NCI-H774 (cell line): ENCODE data around the gene TRPC3.
A peak's percentile ranks its signal among the peaks of the same experiment; 100 is the strongest.

Experiments
- DNase-seq: peaks from one replicate; lab custom pipeline; 2025; lab: John Stamatoyannopoulos, UW

The TRPC3 gene

DNA sequence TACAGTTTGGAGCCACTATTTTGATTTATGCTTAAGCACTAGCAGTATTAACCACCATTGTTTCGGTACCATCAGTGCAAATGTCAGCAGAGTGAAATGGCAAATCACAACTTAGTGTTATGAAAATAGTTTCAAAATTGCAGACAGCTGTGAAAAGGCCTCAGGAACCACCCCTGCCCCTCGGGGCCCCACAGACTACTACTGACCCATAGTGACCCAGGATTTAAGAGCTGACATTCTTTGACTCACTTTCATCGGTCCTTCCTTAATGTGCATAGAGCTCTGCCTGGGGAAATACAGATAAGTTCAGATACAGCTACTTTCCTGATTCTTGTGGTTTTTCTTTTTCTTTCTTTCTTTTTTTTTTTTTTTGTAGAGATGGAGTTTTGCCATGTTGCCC, 78.3 kb downstream of the TRPC3 start:
- no peak for DNase-seq

DNA sequence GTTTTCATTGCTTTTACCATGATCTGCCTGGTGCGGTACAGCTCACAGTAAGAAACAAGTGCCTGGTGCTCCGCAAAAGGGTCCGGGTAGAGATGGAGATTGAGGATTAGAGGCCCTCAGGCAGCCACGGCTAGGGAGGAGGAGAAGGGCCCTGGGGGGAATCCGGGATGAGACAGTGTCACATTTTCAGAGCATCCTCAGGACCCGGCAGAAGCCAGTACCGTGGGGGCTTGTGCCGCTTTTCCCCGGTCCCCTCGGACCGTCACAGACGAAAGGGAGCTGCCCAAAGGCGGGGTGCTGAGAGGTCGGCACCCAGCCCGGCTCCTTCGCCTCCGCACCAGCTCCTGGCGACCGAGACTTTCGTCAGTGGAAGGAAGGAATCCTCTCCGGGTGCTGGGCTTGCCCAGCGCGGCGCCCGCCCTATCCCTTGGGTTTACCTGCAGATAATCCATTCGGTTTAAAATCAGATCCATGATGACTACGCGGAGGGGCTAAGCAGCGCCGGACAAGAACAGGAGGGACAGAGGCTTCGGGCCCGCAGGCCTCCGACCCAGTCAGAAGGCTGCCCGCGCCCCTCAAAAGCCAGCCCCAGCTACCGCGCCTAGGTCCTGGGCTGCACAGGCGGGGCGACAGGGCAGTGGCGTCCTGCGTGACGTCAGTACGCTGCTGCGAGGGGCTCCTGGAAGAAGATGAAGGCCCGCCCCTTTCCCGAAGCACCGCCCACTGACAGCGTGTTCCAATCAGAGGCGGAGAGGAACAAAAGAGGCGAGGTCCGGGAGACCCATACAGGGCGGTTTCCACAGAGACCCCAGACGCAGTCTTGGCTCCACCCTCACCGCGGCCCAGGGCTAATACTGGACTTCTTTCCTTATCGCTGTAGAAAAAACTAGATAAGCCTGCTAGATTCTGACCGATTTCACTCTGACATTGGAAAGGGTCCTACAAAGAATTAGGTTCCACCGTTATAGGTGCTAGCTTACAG, 81.7 kb downstream of the TRPC3 start, which contains the start of gene BBS7:
BBS7 (minus strand) TSS at position 634 of the 982 bp plus-strand sequence; CDS start at position 473, 161 bp downstream.
- DNase-seq = peak; percentile 85

DNA sequence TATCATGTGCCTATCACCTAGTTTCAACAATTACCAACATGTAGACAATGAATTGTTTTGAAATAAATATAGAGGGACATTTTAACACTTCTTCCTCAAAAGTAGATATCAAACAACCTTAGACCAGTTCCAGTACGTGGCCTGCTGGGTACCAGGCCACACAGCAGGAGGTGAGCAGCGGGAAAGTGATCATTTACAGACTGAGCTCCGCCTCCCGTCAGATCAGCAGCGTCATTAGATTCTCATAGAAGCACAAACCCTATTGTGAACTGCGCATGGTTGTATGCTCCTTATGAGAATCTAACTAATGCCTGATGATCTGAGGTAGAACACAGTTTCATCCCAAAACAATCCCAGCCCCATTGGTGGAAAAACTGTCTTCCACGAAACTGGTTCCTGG, 88.1 kb downstream of the TRPC3 start:
- DNase-seq = no peak

DNA sequence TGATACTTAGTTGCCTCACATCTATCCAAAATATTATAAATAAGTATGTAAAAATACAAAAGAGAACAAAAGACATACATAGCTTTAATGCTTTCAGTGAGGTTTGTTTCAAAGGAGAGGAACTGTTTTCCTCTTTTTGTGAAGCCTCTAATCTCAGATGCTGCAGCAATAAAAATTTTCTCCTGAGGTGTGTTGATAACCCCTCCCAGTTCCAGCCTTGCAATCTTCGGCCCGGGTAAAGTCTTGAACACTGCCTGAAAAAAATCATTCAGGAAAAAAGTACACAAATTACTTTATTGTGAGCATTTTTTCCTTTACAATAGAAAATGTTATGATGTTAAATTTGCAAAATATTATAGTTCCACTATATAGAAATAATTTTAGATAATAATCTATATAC, 90.4 kb downstream of the TRPC3 start:
- DNase-seq = no peak

DNA sequence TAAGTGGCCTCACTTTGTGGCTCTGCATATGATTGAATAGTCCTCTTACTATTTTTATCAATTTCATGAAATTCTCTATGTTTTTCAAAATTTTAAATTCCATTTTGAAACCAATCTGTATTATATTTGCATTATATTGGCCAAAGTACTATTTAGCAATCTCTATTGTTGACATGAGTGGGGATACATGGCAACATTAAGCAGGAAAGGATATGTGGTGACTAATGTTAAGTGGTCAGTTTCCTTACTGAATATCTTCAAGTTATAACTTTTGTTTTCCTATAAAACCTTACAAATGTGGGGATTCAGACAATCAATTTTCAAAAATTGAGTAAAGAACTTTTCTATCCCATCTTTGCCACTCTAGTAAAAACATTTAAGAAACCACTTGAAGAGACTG, 91.7 kb downstream of the TRPC3 start:
- DNase-seq = no peak

DNA sequence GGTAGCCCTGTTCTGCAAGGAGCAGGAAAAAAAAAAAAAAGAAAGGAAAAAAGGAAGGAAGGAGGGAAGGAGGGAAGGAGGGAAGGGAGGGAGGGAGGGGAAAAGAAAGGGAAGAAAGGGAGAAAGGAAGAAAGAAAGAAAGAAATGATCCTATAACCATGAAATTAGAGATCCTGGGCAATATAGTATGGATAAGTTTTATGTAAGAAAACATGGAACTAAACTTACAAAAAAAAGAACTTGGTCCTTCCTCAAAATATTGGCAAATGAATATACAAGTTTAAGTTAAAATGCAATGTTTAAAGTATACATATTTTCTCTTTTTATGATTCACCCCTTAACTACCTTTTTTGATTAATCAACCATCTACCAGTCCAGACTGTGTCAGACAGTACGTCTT, 100.5 kb downstream of the TRPC3 start:
- no peak for DNase-seq

DNA sequence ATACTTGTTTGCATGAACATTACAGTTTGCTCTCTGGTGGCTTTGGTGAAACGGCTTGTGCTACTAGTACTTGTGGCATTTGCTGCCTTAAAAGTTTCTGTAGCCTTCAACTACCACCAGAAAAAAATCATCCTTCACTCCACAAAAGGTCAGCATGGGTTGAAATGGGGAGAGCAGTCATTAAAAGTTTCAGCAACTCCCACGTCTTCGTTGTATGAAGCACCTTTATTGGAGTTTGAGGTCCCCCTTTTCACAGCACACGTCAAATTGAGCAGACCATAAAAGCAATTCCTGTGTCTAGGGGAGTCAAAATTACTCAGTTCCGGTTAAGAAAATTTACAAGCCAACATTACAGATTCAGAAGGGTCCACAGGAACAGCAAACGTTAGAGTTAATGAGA, 105.2 kb downstream of the TRPC3 start:
- no peak for DNase-seq

DNA sequence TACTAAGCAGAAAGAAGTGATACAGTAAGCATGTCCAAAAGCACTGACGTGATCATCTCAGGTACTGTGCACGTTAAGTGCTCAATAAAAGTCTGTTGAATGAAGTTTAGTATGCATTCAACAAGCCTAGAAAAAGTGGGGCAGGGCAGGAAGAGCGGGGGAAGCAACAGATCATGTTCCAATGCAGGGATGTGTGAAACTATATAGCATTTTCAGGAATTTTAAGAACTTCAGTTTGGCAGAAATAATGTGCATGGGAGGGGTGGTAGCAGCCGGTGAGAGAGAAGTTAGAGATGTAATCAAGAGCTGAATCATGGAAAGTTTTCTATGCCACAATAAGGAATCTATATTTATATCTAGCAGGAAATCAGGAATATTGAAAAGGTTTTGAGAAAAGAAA, 109.0 kb downstream of the TRPC3 start:
- DNase-seq = no peak

DNA sequence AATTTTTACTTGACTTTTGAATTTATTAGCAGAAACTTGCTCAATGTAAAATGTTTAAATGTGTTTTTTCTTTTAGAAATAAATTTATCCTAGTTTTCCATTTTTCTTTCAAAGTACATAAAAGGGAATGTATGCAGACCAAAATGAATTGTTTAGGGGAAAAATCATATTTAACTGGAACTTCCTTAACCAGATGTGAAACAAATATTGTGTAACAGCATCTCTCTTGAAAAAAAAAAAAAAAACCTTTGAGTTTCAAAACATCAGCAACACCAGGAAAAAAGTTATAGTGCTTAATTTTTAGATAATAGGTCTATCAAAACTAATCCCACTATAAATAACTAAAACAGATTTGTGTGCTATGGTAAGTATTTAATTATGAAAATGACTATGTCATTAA, 113.7 kb downstream of the TRPC3 start:
- no peak for DNase-seq

DNA sequence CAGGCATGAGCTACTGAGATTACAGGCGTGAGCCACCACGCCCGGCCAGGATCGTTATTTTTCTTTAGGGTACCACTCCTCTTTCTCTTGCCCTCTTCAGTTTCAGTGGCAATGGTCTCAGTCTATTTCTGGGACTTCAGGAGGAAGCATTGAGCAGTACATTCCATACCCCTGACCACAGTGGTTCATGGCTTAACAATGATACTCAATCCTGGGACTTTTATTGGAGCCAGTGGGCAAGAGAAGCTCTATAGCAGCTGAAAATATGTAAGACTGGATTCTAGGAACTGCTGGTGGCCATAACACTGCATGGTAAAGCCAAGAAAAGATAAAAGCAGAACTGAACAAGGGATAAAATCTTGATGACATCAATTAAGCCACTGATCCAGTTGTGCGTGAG, 122.3 kb downstream of the TRPC3 start:
- DNase-seq = no peak
